IPS-20b (cell line): Measurements from ENCODE around the gene SCO1.

Source experiments
- H3K27ac ChIP-seq: one replicate; pipeline ENCODE4 v1.5.1; 2013; ENCODE audit warnings: low read length
- H3K27me3 ChIP-seq: 2 replicates; pipeline ENCODE4 v1.6.1; 2013; ENCODE audit warnings: mild to moderate bottlenecking, low read length, inconsistent platforms; ENCODE audit not compliant: insufficient read depth
- H3K36me3 ChIP-seq: 2 replicates; pipeline ENCODE4 v1.6.1; 2013; ENCODE audit warnings: low read depth, mild to moderate bottlenecking, inconsistent platforms, low read length, moderate library complexity; ENCODE audit not compliant: insufficient read depth
- H3K4me1 ChIP-seq: 2 replicates; pipeline ENCODE4 v1.6.1; 2013; ENCODE audit warnings: mild to moderate bottlenecking, control low read depth, inconsistent platforms, low read length, moderate library complexity; ENCODE audit not compliant: insufficient read depth
- H3K4me3 ChIP-seq: 2 replicates; pipeline ENCODE4 v1.5.1; 2013; ENCODE audit warnings: mild to moderate bottlenecking, low read length, inconsistent platforms
- H3K9ac ChIP-seq: 2 replicates; pipeline ENCODE4 v1.6.1; 2013; ENCODE audit warnings: low read depth, mild to moderate bottlenecking, inconsistent platforms, low read length, moderate library complexity
- H3K9me3 ChIP-seq: 2 replicates; pipeline ENCODE4 v1.6.1; 2013; ENCODE audit warnings: mild to moderate bottlenecking, low read depth, low read length, inconsistent platforms; ENCODE audit not compliant: insufficient read depth

The SCO1 gene

DNA sequence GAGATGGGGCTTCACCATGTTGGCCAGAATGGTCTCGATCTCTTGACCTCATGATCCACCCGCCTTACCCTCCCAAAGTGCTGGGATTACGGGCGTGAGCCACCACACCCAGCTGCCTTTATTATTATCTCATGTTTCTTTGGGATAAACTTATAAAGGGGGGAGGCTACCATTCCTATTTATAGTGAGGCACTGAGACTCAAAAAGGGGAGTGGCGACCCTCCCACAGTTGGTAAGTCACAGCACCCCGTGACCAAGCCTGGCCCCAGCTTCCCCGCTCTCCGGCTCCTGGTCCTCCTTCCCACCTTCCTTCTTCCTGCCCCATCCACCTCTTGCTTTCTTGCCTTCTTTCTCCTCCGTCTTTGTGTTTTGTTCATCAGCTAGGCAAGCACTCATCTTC is 45.4 kb downstream of the SCO1 start:
- H3K27me3 ChIP-seq: no peaks in the 10 kb centered on the region
- no peak overlapping the region for H3K9ac ChIP-seq

DNA sequence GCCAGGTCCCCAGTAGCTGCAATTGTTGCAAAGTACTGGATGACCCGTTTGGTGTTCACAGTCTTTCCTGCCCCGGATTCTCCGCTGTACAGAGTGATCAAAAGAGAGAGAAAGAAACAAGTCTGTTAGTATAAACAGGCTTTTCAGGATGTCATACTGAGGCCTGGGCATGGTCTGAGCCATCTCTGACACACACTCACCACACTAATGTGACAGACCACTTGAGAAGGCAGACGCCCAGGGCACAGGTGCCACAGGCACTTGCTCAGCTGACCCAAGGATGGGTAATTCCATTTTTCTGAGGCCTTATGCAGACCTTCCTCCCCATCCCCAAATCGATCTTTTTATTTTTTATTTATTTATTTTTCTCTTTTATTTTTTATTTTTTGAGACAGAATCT is 47.7 kb downstream of the SCO1 start:
- H3K4me1 ChIP-seq: no peaks in the 10 kb centered on the region
- H3K36me3 ChIP-seq: no peaks in the 10 kb centered on the region
- H3K9ac ChIP-seq: no peak overlapping the region
- no peak overlapping the region for H3K27ac ChIP-seq
- H3K4me3 ChIP-seq: no peak overlapping the region
- H3K9me3 ChIP-seq: no peaks in the 10 kb centered on the region
- H3K27me3 ChIP-seq: no peaks in the 10 kb centered on the region

More for the DNA sequence above, 45.4 kb downstream of the SCO1 start:
- no peaks in the 10 kb centered on the region for H3K4me1 ChIP-seq
- no peak overlapping the region for H3K4me3 ChIP-seq
- no peaks in the 10 kb centered on the region for H3K36me3 ChIP-seq
- no peak overlapping the region for H3K27ac ChIP-seq
- H3K9me3 ChIP-seq: no peaks in the 10 kb centered on the region

DNA sequence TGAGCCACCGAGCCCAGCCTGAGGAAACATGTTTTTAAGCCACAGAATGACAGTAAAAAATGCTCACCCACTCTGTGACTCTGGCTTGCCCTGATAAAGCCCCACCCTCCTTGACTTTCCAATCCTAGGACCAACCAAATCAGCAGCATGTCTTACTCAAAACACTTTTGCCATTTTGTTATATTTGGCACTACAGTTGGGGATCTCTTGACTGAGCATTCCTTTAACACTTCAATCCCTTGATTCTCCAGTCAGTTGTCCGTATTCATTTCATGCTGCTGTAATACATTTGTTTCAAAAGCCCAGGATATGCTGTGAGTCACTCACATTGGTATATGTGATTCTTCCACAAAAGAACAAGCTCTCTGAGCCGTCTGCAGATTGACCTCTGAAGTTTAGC is 48.4 kb downstream of the SCO1 start:
- Histone ChIP-seq H3K27ac (no peak overlapping the region), H3K9ac (no peak overlapping the region), H3K36me3 (no peaks in the 10 kb centered on the region), H3K27me3 (no peaks in the 10 kb centered on the region), H3K9me3 (no peaks in the 10 kb centered on the region), H3K4me1 (no peaks in the 10 kb centered on the region), H3K4me3 (no peak overlapping the region)

DNA sequence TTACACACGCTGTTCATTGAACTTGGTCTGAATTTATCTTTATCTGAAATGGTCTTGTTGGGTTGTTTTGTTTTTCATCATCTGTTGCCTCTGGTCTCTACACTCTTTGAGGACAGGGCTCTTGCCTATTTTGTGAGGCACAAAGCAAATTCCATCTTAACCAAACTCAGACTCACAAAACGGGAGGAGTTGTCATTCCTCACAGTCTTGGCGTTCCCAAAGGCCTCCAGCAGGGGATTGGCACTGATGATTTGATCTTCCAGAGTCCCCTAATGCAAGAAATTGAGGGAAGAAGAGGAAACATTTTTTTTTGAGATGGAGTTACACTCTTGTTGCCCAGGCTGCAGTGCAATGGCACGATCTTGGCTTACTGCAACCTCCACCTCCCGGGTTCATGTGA is 49.0 kb downstream of the SCO1 start:
- no peak overlapping the region for H3K4me3 ChIP-seq
- H3K27ac ChIP-seq: no peak overlapping the region
- H3K9me3 ChIP-seq: no peaks in the 10 kb centered on the region
- H3K9ac ChIP-seq: no peak overlapping the region; the same call in 1 of the 2 replicates
- H3K27me3 ChIP-seq: no peaks in the 10 kb centered on the region
- no peaks in the 10 kb centered on the region for H3K36me3 ChIP-seq
- no peaks in the 10 kb centered on the region for H3K4me1 ChIP-seq

DNA sequence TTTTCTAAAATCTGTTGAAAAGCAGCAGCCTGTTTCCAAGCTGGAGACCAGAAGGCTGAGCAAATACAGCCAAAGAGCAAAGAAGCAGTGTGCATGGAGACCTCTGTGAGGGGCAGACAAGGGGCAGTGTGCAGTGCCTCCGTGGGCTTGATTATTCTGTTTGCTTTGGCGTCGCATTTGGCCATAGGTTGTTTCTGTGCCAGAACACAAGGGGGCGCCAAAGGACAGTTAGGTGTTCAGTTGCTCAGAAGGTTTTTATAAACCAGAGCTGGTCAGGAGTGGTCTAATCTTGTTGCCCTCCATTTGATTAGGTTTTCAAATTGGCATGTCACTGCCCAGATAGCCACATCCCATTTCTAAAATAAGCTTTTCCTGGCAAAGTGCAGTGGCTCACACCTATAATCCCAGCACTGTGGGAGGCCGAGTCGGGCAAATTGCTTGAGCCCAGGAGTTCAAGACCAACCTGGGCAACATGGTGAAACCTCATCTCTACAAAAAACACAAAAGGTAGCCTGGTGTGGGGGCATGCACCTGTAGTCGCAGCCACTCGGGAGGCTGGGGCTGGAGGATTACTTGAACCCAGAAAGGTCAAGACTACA is 50.8 kb downstream of the SCO1 start:
- H3K4me3 ChIP-seq: no peak overlapping the region
- H3K4me1 ChIP-seq: no peaks in the 10 kb centered on the region
- H3K36me3 ChIP-seq: no peaks in the 10 kb centered on the region
- H3K27me3 ChIP-seq: no peaks in the 10 kb centered on the region
- no peak overlapping the region for H3K27ac ChIP-seq
- no peak overlapping the region for H3K9ac ChIP-seq
- no peaks in the 10 kb centered on the region for H3K9me3 ChIP-seq

DNA sequence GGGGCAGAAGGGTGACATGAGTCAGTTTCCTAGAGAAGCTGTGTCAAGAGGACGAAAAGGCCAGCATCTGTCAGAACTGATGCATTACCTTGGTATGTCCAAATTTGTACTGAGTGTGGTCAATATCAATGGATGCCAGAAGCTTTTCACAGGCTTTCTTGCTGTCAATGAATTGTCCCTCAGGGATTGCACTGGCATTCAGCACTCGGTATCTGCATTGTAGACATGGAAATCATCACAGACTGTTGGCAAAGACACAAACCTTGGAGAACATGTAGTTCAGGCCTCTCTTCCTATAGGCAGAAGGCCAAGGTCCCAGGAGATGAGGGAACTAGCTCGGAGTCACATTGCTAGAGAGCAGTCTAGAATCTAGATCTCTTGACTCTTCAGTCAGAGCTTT is 56.9 kb downstream of the SCO1 start:
- Histone ChIP-seq H3K36me3 (0 out of 2 replicates have a peak, but pooled peaks cover 7% of the 10 kb centered on the region), H3K9me3 (no peaks in the 10 kb centered on the region), H3K27ac (no peak overlapping the region), H3K9ac (no peak overlapping the region), H3K4me1 (no peaks in the 10 kb centered on the region), H3K27me3 (no peaks in the 10 kb centered on the region), H3K4me3 (no peak overlapping the region)

DNA sequence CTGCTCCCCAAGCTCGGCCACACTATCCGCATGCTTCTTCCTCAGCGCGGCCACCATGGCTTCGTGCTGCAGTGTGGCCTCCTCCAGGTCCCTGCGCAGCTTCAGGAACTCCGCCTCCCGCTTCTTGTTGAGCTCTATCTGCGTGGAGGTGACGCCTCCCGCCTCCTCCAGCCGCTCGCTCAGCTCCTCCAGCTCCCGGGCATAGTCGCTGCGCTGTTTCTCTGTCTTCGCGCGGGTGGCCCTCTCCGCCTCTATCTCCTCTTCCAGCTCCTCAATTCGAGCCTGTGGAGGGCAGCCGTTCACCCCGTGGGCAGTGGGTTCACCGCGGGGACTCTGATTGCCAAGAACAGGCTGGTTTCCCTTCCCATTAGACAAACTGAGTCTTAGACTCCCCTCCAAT is 59.2 kb downstream of the SCO1 start:
- no peaks in the 10 kb centered on the region for H3K27me3 ChIP-seq
- H3K4me3 ChIP-seq: no peak overlapping the region
- H3K27ac ChIP-seq: no peak overlapping the region
- no peaks in the 10 kb centered on the region for H3K9me3 ChIP-seq
- no peaks in the 10 kb centered on the region for H3K4me1 ChIP-seq
- no peak overlapping the region for H3K9ac ChIP-seq
- H3K36me3 ChIP-seq: 0 out of 2 replicates have a peak, but pooled peaks cover 7% of the 10 kb centered on the region

DNA sequence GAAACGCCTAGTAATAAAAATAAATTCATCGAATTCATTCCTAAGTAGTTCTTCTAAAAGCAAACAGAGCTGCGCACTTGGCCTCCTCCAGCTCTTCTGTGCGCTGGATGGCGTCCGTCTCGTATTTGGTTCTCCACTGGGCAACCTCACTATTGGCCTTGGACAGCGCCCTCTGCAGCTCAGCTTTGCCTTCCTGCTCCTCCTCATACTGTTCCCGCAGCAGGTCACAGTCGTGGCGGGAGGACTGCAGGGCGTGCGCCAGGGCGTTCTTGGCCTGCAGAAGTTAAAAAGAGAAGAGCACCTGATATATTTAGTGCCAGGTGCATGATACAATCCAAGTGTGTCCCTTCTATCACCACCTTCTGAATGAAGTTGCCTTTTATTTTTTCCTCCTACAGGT is 62.0 kb downstream of the SCO1 start:
- Histone ChIP-seq H3K9me3 (no peaks in the 10 kb centered on the region), H3K27ac (no peak overlapping the region), H3K27me3 (no peaks in the 10 kb centered on the region), H3K36me3 (0 out of 2 replicates have a peak, but pooled peaks cover 7% of the 10 kb centered on the region), H3K4me3 (no peak overlapping the region), H3K4me1 (no peaks in the 10 kb centered on the region), H3K9ac (no peak overlapping the region)

DNA sequence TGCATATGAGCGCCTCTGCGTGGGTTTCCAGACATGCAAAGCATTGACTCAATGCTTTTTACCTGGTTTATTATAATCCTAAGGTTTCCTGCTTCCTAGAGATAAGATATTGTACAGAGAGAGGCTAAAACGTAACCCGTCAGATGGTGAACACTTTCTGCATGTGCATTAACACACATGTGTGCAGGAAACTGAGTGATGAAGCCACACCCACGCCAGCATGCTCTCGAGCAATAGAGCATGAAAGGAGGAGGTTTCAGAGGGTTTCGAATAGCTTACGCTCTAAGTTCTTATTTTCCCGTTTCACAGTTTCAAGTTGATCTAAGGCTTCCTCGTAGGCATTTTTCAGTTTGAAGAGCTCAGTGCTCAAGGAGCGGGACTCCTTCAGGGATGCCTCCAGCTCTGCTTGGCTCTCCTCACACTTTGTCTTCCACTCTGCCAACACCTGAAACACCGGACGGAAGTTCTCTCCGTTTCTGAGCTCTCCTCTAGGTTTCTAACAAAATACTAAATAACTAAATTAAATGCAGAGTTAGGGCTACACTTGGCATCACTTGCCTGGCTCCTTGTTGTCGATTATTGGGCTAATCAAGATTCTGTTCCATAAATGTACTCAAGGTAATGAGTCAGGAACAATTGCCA is 63.5 kb downstream of the SCO1 start:
- Histone ChIP-seq H3K9me3 (no peaks in the 10 kb centered on the region), H3K27me3 (no peaks in the 10 kb centered on the region), H3K9ac (no peak overlapping the region), H3K4me1 (no peaks in the 10 kb centered on the region), H3K27ac (no peak overlapping the region), H3K4me3 (no peak overlapping the region), H3K36me3 (0 out of 2 replicates have a peak, but pooled peaks cover 4% of the 10 kb centered on the region)

DNA sequence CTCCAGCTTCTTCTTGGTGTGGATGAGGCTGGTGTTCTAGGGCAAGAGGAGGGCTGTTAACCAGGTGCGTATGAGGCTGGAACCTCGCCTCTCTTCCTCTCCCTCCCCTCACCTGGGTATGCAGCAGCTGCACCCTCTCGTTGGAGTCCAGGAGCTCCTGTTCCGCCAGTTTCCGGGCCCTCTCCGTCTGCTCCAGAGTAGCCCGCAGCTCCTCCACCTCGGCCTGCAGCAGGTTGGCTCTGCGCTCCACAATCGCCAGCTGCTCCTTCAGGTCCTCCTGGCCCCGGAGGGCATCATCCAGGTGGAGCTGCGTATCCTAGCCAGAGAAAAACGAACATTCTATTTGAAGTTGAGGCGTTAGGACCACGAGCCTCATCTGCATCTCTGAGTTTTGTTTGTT is 65.6 kb downstream of the SCO1 start:
- H3K4me1 ChIP-seq: no peaks in the 10 kb centered on the region
- no peaks in the 10 kb centered on the region for H3K36me3 ChIP-seq
- no peak overlapping the region for H3K9ac ChIP-seq
- no peak overlapping the region for H3K4me3 ChIP-seq
- H3K27ac ChIP-seq: no peak overlapping the region
- H3K9me3 ChIP-seq: no peaks in the 10 kb centered on the region
- H3K27me3 ChIP-seq: no peaks in the 10 kb centered on the region

DNA sequence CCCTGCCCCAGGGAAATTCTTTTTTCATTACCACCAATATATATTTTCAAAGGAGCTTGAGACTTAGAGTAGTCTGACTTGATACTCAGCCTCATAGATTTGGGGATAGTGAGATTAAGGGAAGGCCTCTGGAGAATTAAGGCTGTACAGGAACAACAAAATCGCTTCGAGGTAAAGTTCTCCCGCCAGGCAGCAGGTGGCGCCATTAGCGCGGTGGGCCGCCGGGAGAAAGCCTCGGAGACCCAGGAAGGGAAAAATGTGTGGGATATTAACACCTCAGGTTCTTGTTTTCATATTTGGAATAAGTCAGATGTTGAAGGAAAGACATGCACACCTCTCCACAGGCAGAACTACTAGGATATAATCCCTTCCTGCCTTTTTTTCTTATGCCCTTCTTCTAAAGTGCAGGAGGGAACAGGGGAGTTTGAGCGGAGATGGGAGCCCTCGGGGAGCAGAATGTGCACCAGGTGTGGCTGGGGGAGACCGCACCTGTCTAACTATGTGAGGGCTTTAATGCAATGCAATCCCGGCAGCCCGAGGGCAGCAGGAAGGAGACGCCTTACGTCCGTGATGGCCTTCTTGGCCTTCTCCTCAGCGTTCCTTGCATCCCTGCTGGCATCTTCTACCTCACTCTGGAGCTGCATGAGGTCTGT is 66.2 kb downstream of the SCO1 start:
- Histone ChIP-seq H3K9me3 (no peaks in the 10 kb centered on the region), H3K27me3 (no peaks in the 10 kb centered on the region), H3K36me3 (no peaks in the 10 kb centered on the region), H3K4me1 (no peaks in the 10 kb centered on the region), H3K27ac (no peak overlapping the region), H3K4me3 (no peak overlapping the region), H3K9ac (no peak overlapping the region)

DNA sequence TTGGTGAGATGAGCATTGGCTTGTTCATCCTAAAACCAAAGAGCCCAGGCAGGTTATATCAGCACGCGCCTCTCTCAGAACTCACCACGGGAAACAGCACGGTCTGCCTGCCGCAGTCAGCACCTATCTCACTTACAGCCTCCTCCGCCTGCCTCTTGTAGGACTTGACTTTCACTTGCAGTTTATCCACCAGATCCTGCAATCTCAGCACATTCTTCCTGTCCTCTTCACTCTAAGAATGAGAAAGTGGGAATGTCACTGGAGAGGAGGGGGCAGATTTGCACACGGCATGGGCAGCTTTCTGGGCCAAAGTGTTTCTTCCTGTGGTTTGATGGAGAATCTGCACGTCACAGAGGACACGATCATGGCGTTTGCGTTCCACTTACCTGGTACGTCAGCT is 67.6 kb downstream of the SCO1 start:
- H3K9ac ChIP-seq: no peak overlapping the region
- H3K27me3 ChIP-seq: no peaks in the 10 kb centered on the region
- H3K36me3 ChIP-seq: no peaks in the 10 kb centered on the region
- H3K4me1 ChIP-seq: no peaks in the 10 kb centered on the region
- no peak overlapping the region for H3K4me3 ChIP-seq
- H3K9me3 ChIP-seq: no peaks in the 10 kb centered on the region
- no peak overlapping the region for H3K27ac ChIP-seq
